Activated T-helper 17 cell treated with anti-CD3 and anti-CD28 coated beads, Interleukin-2, amount 50 U/mL, for 72 hours (primary cell): ENCODE data around the gene USP7. TPM values are rescaled to one million over a fixed set of nuclear protein-coding genes. Genes with fewer than 3 reads are reported as not detected.

Source experiments
- ATAC-seq: fragments of 150-1000 bp; cut with Tn5 transposase; replicated peaks from 2 replicates; pipeline ENCODE4 v1.10.0; 2021; ENCODE audit warnings: mild to moderate bottlenecking, moderate library complexity
- H3K27ac Mint-ChIP-seq: one replicate; pipeline ENCODE4 v1.8.0; 2022; ENCODE audit warnings: mixed read lengths
- H3K27me3 Mint-ChIP-seq: one replicate; pipeline ENCODE4 v1.8.0; 2022; ENCODE audit warnings: mixed read lengths
- H3K36me3 Mint-ChIP-seq: one replicate; pipeline ENCODE4 v1.8.0; 2022; ENCODE audit warnings: low read depth, mild to moderate bottlenecking, mixed read lengths
- H3K4me1 Mint-ChIP-seq: one replicate; pipeline ENCODE4 v1.8.0; 2022; ENCODE audit warnings: mixed read lengths
- H3K4me3 Mint-ChIP-seq: one replicate; pipeline ENCODE4 v1.8.0; 2022; ENCODE audit warnings: mild to moderate bottlenecking, mixed read lengths
- H3K9me3 Mint-ChIP-seq: one replicate; pipeline ENCODE4 v1.8.0; 2022; ENCODE audit warnings: mixed read lengths
- total RNA-seq, 2 donors: library from RNA; stranded (reverse); gene quantifications; one replicate each; pipeline ENCODE4 v1.2.3, GENCODE V29; 2022

USP7 gene
- total RNA-seq, 2 donors from 2014 or later: 157 to 181 TPM

DNA sequence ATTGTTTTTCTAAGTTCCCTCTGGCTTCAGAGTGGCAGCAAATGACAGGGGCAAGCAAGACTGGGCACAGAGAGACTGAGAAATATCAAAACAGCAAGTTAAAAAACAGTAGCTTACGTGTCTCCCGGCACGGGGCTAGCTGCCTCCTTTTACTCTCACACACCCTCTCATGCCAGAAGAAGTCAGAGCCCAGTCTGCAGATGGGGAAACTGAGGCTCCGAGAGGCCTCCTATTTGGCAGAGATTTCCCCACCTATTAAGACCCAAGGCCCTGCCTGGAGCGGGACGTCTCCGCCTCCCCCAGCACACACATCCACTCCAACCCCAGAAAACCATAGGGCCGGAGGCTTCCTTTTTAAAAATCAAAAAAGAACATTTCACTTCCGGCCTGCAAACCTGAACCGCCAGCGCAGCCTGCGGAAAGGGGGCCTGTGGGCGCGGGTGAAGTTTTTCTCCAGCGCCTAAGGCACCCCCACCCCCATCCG lies 95.7 kb downstream of the USP7 start:
- peaks cover 30% of the 10 kb centered on the region for H3K4me1 Mint-ChIP-seq
- H3K27me3 Mint-ChIP-seq: no peaks in the 10 kb centered on the region
- H3K36me3 Mint-ChIP-seq: peaks cover 26% of the 10 kb centered on the region
- peak overlapping the region; percentile 95 for H3K4me3 Mint-ChIP-seq
- peak overlapping the region; percentile 94 for H3K27ac Mint-ChIP-seq
- no peak for ATAC-seq
- H3K9me3 Mint-ChIP-seq: no peaks in the 10 kb centered on the region

DNA sequence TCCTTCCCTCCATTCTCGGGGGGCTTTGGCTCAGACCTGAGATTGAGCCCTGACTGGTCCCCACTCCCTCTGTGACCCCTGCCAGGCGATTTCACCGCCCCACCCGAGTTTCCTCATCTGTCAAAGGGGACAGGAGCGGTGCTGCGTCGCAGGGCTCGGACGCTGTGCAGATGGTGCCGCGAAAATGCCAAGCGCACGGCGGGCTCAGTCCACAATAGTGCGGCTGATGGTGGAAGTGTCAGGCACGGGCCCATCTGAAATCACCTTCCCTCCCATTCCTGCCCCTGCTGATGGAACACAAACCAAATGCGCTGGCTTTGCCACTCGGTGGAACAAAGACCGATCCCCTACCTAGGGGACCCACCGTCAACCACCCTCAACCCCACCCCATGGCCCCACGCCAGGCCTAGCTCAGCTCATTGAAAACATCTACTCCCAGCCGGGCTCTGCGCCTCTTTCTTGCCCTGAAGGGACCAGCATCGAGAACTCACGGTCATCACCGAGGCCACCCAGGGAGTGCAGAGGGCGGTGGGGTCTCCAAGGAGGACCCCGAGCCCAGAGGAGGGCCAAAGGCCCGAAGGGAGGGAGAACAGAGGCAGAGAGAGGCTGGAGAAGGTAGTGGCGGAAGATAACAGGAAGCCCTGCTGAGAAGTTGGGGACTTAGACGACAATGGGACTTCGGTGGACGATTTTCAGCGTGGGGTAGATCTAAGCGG lies 96.3 kb downstream of the USP7 start:
- ATAC-seq: no peak
- no peaks in the 10 kb centered on the region for H3K9me3 Mint-ChIP-seq
- H3K27ac Mint-ChIP-seq: peak overlapping the region; percentile 94
- H3K4me3 Mint-ChIP-seq: peak overlapping the region; percentile 95
- H3K27me3 Mint-ChIP-seq: no peaks in the 10 kb centered on the region
- H3K4me1 Mint-ChIP-seq: peaks cover 30% of the 10 kb centered on the region
- peaks cover 26% of the 10 kb centered on the region for H3K36me3 Mint-ChIP-seq

DNA sequence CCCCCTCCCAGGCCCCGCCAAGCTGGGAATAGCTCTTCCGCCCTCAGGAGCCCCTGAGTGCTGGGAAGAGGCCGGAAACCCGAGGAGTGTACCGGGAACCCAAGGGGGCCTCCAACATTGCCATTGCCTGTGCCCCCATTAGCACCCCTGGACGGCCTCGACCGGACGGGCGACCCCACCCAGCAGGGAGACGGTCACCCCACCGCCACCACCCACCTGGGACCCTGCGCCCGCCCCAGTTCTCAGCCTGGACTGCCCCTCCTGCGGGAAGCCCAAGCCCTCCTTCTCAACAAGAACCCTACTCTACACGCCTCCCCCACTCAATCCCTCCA lies 96.9 kb downstream of the USP7 start:
- no peaks in the 10 kb centered on the region for H3K27me3 Mint-ChIP-seq
- peaks cover 26% of the 10 kb centered on the region for H3K36me3 Mint-ChIP-seq
- no peak for ATAC-seq
- peak overlapping the region; percentile 94 for H3K27ac Mint-ChIP-seq
- peaks cover 34% of the 10 kb centered on the region for H3K4me1 Mint-ChIP-seq
- H3K4me3 Mint-ChIP-seq: peak overlapping the region; percentile 95
- no peaks in the 10 kb centered on the region for H3K9me3 Mint-ChIP-seq

DNA sequence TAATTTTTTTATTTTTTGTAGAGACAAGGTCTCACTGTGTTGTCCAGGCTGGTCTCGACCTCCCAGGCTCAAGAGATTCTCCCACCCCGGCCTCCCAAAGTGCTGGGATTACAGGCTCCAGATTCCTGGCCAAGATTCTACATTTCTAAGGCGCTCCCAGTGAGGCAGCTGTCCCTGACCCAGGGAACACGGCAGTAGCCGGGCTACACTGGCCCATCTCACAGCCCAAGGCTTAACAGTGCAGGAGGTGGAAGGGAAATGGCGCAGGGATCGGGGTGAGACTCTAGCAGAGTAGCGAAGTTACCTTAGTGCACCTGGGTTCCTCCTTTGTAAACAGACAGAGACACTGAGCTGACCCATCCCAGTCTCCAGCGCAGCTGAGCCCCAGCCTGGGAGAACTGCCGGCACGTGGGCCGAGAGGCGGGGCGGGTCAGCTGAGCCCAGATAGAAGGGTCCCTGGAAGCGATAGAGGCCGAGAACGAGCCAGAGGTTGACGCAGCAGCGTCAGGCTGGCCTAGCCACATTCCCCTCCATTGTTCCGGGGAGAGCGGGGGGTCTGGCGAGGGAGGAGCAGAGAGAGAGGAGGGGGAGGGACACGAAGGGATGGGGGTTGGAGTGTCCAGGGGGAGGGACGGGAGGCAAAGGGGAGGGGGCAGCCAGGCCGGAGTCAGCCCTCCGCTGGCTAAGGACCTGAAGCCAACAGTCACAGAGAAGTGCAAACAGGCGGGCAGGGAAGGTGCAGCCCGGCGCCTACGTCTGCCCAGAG lies 97.4 kb downstream of the USP7 start:
- H3K27ac Mint-ChIP-seq: peak overlapping the region; percentile 12
- no peak for ATAC-seq
- peaks cover 33% of the 10 kb centered on the region for H3K4me1 Mint-ChIP-seq
- peaks cover 27% of the 10 kb centered on the region for H3K36me3 Mint-ChIP-seq
- H3K9me3 Mint-ChIP-seq: no peaks in the 10 kb centered on the region
- peak overlapping the region; percentile 95 for H3K4me3 Mint-ChIP-seq
- H3K27me3 Mint-ChIP-seq: no peaks in the 10 kb centered on the region

DNA sequence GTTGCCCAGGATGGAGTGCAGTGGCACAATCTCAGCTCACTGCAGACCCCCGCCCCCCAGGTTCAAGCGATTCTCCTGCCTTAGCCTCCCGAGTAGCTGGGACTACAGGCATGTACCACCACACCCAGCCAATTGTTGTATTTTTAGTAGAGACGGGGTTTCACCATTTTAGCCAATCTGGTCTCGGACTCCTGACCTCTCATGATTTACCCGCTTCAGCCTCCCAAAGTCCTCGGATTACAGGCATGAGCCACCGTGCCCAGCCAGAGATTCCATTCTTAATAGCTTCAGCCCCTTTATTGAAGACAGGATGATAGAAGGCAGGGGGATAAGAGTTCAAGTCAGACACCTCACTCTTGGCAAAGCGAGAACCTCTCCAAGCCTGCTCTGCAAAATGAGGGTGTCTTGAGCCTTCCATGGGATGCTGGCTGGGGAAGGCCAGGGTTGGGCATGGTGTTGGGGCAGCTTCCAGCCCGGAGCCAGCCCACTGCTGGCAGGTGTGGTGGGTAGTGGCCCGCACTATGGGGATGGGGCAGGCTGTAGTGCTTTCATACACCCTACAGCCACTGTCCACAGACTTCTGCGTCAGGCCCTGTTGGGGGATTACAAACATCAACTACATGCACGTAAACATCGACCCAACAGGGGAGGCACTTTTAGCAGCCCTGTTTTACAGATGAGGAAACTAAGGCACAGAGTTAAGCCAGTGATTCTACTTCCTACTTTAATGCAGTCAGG lies 98.4 kb downstream of the USP7 start:
- Mint-ChIP-seq H3K36me3 (peaks cover 31% of the 10 kb centered on the region), H3K27ac (peak overlapping the region; percentile 12), H3K9me3 (no peaks in the 10 kb centered on the region), H3K27me3 (no peaks in the 10 kb centered on the region), H3K4me3 (peak overlapping the region; percentile 95), H3K4me1 (peaks cover 27% of the 10 kb centered on the region)
- ATAC-seq: no peak

DNA sequence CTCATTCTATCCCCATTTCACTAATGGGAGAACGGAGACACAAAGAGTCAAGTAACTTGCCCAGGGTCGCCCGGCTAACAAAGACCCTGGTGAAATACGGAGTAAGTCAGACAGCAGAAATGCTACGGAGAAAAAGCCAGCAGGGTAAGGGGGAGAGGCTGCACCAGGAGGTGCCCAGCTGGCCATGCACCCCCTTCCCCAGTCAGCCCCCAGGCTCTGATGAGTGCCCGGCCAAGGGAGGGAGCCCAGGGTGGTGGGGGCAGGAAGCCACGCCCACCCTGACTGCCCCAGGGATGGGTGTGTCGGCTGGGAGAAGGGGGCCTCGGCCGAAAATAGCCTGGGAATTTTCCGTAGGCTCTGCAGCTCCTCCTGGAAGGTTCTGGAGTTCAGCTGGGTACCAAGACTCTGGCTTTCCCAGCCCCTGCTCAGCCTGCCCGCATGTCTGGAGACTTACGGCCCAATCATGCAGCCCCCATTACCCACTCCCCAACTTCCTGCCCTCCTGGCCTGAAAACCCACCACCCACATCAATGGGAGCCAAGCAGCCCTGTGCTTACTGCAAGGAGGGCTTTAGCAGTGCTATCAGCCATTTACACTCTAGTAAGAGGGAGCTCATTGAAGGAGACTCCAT lies 99.1 kb downstream of the USP7 start:
- peak overlapping the region; percentile 95 for H3K4me3 Mint-ChIP-seq
- no peaks in the 10 kb centered on the region for H3K9me3 Mint-ChIP-seq
- H3K27ac Mint-ChIP-seq: no peak overlapping the region
- ATAC-seq: no peak
- peaks cover 35% of the 10 kb centered on the region for H3K36me3 Mint-ChIP-seq
- no peaks in the 10 kb centered on the region for H3K27me3 Mint-ChIP-seq
- peaks cover 27% of the 10 kb centered on the region for H3K4me1 Mint-ChIP-seq

DNA sequence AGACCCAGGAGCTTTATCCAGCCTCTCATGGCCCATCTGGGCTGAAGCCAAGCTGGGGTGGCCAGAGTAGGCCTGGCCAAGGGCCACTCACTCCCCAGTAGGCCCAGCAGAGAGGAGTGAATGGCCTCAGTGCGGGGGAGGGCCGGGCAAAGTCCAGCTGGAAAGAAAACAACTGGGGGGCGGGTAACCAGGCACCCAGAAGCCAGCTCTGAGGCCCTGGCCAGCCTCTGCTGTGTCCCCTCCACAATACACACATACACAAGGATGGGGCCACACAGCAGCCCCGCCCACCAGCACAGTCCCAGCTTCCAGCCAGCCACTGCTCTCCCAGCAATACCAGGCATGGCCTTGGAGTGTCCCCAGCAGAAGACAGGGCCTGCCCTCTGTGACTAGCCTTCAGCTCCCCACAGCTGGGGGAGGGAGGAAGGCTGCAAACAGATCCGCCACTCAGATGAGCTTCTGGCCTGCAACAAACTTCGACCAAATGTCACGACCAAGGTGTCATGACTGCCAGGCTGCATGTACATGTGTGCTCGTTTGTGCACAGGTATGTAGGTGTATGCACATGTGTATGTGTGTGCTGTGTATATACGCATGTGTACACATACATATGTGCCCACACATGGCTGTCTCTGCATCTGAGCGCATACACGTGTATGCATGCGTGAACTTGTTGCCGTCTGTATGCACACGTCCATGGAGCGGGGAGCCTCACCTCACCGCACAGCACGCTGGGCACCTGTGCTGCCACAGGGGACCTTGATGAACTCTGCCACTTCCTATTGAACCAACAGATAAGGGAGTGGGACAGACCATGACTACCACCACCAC lies 99.9 kb downstream of the USP7 start:
- H3K4me1 Mint-ChIP-seq: peaks cover 22% of the 10 kb centered on the region
- H3K27me3 Mint-ChIP-seq: no peaks in the 10 kb centered on the region
- H3K4me3 Mint-ChIP-seq: no peak overlapping the region

DNA sequence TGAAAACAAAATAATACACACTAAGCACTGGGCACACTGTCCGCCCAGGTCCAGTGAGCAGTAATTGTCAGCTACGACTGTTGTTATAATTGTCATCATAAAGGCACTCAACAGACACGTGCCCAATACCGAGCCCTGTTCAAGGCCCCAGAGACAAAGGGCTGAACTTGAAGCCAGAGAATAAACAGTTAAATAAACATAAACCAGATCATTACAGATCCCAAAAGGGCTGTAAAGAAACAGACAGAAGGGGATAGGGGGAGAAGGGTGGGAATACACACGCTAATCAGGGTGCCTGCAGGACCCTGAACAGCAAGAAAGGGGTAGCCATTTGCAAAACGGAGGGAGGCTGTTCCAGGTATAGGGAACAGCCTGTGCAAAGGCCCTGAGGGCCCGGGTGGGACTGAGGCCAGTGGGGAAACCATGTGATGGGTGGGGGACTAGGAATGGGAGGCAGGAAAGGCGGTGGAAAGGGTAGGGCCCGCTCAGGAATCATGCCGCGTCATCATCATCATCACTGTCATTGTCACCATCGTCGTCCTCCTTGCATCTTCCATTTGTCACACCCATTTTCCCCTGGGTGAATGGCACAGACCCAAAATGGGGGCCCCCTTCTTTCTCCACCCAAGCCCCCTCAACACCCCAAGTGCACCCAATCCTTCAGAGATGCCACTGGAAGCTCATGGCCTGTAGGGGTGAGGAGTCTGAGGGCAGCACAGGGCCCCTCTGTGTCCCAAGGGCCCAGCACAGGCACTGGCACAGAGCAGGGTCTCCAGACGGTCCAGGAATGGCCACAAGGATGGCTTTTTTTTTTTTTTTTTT lies 101.2 kb downstream of the USP7 start:
- H3K36me3 Mint-ChIP-seq: peaks cover 49% of the 10 kb centered on the region
- peaks cover 26% of the 10 kb centered on the region for H3K4me1 Mint-ChIP-seq
- no peaks in the 10 kb centered on the region for H3K9me3 Mint-ChIP-seq
- no peaks in the 10 kb centered on the region for H3K27me3 Mint-ChIP-seq
- no peak overlapping the region for H3K4me3 Mint-ChIP-seq
- ATAC-seq: no peak
- H3K27ac Mint-ChIP-seq: no peak overlapping the region

More for the DNA sequence above, 99.9 kb downstream of the USP7 start:
- Mint-ChIP-seq H3K27ac (no peak overlapping the region), H3K9me3 (no peaks in the 10 kb centered on the region), H3K36me3 (peaks cover 43% of the 10 kb centered on the region)
- no peak for ATAC-seq

DNA sequence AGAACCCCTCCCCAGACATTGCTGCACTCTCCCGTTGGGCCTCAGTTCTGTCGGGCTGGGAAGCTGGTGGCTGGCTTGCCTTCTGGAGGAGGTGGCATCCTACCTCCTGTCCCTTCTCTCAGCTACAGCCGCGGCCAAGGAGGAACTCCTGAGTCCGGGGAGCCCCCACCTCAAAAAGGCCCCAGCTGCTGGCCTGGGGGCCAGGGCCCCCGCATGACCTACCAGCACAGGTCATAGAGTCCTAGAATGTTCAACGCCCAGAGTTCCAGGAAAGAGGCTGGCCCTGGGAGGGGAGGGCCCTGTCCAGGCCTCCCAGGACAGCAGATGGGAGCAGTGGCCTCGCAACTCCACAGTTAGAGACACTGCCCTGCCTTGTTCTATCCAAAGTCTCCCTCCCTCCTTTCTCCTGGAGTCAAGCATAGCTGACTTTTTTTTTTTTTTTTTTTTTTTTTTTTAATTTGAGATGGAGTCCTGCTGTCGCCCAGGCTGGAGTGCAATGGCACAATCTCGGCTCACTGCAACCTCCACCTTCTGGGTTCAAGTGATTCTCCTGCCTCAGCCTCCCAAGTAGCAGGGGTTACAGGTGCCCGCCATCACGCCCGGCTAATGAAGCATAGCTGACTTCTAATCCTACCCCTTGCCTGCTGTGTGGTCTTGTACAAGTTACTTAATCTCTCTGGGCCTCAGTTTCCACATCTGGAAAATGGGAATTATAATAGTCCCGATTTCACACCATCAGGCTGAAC lies 102.0 kb downstream of the USP7 start:
- no peak overlapping the region for H3K4me3 Mint-ChIP-seq
- peaks cover 50% of the 10 kb centered on the region for H3K36me3 Mint-ChIP-seq
- no peaks in the 10 kb centered on the region for H3K27me3 Mint-ChIP-seq
- ATAC-seq: no peak
- peak overlapping the region; percentile 52 for H3K27ac Mint-ChIP-seq
- peaks cover 21% of the 10 kb centered on the region for H3K4me1 Mint-ChIP-seq
- no peaks in the 10 kb centered on the region for H3K9me3 Mint-ChIP-seq

DNA sequence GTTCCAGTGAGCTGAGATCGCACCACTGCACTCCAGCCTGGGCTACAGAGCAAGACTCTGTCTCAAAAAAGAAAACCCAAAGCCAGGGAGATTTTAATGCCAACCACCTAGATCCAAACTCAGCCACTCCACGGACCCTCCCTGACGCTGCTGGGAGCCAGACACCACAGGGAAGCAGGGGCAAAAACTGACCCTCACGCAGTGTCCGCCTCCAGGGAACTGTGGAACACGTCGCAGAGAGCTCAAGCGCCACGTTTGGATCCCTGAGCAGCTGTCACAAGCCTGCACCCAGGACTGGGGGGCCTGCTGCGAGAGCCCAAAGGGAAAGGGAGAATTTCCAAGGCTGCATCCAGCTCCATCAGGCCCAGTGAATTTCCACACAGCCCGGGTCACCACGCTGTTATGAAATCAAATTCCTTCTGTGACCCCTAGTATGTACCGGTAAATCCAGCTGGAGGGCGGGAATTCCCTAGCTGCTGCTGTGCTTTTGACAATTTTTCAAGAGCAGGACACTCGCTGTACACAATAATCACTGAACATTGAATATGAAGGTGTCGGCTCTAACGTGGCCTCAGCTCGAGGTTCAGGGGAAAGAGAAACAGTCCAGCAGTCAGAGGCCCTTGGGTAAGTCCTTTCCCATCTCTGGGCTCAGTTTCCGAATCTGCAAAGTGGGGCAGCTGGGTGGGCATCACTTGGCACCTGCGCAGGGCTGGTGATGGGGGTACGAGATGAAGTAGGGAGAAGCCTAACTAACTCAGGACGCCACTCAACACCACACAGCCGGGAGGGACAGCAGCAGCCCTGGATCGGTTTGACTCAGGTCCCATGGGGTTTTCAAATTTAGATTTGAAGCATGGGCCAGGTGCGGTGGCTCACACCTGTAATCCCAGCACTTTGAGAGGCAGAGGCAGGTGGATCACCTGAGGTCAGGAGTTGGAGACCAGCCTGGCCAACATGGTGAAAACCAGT lies 103.5 kb downstream of the USP7 start:
- no peak overlapping the region for H3K27ac Mint-ChIP-seq
- H3K4me3 Mint-ChIP-seq: no peak overlapping the region
- H3K36me3 Mint-ChIP-seq: peaks cover 51% of the 10 kb centered on the region
- no peak for ATAC-seq
- peaks cover 21% of the 10 kb centered on the region for H3K4me1 Mint-ChIP-seq
- no peaks in the 10 kb centered on the region for H3K27me3 Mint-ChIP-seq
- H3K9me3 Mint-ChIP-seq: no peaks in the 10 kb centered on the region

DNA sequence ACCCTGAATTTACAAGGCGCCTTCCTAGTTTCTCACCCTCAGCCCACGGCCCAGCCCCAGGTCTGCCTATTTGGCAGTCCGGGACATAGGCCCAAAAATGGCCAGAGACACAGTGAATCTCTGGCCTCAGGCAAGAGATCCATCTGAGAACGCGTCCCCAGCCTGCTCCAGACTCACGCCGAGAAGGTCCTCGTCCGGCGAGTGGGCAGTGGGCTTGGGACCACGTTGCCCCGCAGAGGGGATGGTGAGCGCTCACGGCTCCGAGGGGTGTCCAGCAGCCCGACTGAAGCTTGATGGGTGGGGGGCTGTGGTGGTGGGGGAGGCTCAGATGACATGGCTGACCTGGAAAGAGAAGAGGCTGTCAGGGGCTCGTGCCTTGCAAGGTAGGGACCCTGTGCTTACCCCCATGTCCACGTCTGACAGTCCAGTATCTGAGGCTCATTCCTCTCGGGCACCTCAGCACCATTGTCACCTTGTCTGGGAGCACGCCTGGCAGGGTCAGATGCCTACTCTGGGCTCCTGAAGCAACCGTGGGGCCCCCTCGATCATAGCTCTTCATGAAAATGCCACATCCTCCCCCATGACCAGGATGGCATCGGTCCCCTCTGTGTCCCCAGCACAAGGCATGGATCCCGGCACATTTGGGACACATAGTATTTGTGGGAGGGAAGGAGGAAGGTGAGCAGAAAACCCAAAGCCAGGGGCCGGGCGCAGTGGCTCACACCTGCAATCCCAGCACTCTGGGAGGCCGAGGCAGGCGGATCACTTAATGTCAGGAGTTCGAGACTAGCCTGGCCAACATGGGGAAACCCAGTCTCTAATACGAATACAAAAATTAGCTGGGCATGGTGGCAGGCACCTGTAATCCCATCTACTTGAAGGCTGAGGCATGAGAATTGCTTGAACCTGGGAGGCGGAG lies 104.5 kb downstream of the USP7 start:
- Mint-ChIP-seq H3K9me3 (no peaks in the 10 kb centered on the region), H3K27me3 (no peaks in the 10 kb centered on the region), H3K4me1 (peaks cover 17% of the 10 kb centered on the region), H3K36me3 (peaks cover 61% of the 10 kb centered on the region), H3K27ac (no peak overlapping the region), H3K4me3 (no peak overlapping the region)
- ATAC-seq: no peak
